Measurements from ENCODE around the gene C14orf93.

The C14orf93 gene

DNA sequence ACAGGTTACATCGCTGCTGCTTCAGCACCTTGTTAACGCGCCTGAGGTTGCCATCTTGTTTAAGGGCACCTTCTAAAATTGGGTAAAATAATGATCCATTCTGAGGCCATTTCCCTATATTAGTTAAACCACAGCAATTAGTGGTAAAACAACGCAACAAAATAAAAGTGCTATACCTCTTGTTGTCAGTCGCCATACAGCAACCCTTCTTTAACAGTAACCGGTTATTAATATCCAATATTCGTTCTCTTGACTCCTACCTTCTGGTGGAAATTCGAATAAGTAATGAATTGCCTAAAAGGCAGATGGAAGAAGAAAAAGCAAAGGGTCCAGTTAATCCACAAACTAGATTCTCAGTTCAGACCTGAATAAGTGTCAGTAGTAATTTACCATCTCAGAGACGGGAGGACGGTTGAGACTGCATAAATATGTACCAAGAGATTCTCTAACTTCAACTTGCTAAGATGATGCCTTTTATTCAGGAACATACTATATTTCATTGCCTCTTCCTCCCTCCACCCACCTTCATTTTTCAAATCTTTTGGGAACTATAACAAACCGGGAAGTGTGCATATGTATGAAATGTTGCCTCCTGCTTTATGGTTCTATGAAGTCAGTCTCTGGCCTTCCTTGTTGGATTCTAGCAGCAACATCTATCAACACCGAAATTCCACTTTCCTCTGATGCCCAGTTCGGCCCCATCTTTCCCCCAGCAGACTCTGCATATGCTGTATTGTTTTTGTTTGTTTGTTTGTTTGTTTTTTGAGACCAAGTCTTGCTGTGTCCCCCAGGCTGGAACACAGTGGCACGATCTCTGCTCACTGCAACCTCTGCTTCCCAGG, 25.6 kb upstream of the C14orf93 start:
- no peak for DNase-seq (ENCODE audit: extremely low spot score)
- TF ChIP-seq TARDBP (IDR thresholded peaks at IDR 0.05) (no peak), ELF4 (IDR thresholded peaks at IDR 0.05) (no peak), ARNT (IDR thresholded peaks at IDR 0.05) (no peak), NFRKB (IDR thresholded peaks at IDR 0.05) (no peak), ZNF384 (IDR thresholded peaks at IDR 0.05) (no peak)
- POLR2A ChIA-PET: interaction anchor here (1.0 to 2.8 kb wide), 3 partner anchors 29 to 52 kb away, joined by 4 to 20 read pairs (median 4); no protein-coding TSS in a partner anchor
- CTCF ChIA-PET: interaction anchor here (0.6 kb wide), 1 partner anchor 198 kb away, joined by 3 read pairs; no protein-coding TSS in a partner anchor

DNA sequence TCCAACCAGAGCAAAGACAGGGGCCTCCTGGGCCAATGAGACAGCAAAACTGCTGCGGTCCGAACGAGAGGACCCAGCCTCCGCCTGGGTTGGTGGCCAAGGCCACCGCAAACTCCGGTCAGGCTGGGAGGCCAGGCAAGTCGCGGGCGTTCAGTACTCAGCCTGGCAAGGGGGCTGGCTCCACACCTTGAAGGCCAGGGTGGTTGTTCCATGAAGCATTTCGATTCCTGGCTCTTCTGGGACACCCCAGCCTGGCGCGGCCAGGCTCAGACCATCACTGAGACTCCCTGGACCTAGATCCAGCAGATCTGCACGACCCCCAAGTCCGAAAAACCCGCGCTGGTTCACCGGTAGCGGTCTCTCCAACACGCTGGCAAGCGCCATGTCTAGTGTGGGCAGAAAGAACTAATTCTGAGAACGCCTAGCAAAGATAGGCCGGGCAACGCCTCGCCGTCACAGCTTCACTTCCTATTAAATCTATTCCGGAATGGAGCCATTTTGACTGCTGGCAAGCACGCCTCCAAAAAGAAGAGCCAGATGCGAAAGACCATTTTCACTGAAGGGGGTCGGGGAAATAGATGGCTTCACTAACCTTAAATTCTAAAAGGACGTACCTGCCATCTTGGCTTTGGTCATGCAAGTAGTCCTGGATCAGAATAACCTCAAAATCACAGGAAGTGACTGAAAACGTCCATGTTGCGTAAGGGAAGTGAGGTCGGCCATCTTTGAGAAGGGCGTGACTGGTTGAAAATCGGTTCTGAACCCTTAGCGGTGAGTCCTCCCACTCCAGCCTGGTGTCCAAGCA, 24.8 kb upstream of the C14orf93 start, which contains the start of gene PSMB5:
TSS of gene PSMB5 (minus strand) at position 403 of the 805 bp plus-strand sequence. CDS start at position 384, 19 bp downstream.
- TF ChIP-seq ELF4 (IDR thresholded peaks at IDR 0.05) (peak; percentile 70), NFRKB (IDR thresholded peaks at IDR 0.05) (peak; percentile 85), L3MBTL2 (conservative IDR thresholded peaks at IDR 0.05) (no peak)
- POLR2A ChIA-PET: interaction anchor here (0.6 to 2.8 kb wide), 7 partner anchors 10 to 262 kb away, joined by 3 to 20 read pairs (median 4); no protein-coding TSS in a partner anchor
- DNase-seq (ENCODE audit: extremely low spot score): peak; percentile 92
- CTCF ChIA-PET: interaction anchor here (1.3 kb wide), 1 partner anchor 48 kb away, joined by 3 read pairs; no protein-coding TSS in a partner anchor

DNA sequence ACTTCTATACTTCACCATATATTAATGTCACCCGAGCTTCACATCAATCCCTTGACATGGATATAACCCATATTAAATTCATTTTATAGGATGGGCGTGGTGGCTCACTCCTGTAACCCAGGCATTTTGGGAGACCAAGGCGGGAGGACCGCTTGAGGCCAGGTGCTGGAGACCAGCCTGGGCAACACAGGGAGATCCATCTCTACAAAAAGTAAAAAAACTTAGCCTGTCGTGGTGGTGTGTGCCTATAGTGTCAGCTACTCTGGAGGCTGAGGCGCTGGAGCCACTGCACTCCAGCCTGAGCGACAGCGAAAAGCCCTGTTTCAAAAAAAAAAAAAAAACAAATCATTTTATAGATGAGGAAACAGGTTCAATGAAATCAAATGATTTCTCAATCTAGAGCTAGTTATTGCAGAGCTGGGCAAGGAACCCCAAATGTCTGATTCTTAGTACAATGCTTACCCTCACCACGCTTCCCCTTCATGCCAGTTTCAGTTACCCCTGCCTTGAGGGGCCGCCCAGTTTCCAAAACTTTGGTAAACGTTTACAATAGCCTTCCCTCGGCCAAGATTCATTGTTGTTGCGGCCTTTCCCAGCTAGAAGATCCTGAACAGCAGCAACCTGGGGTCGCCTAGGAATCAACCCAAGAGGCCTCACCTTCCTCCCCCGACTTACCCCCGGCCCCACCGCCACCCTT, 24.0 kb upstream of the C14orf93 start:
- TF ChIP-seq L3MBTL2 (conservative IDR thresholded peaks at IDR 0.05) (no peak), ARNT (IDR thresholded peaks at IDR 0.05) (no peak)
- ChIA-PET CTCF (interaction anchor here (0.7 to 1.3 kb wide), 2 partner anchors 47 to 76 kb away, joined by 3 to 7 read pairs; no protein-coding TSS in a partner anchor), POLR2A (interaction anchor here (0.6 to 2.8 kb wide), 7 partner anchors 9 to 263 kb away, joined by 3 to 20 read pairs (median 4); no protein-coding TSS in a partner anchor)

DNA sequence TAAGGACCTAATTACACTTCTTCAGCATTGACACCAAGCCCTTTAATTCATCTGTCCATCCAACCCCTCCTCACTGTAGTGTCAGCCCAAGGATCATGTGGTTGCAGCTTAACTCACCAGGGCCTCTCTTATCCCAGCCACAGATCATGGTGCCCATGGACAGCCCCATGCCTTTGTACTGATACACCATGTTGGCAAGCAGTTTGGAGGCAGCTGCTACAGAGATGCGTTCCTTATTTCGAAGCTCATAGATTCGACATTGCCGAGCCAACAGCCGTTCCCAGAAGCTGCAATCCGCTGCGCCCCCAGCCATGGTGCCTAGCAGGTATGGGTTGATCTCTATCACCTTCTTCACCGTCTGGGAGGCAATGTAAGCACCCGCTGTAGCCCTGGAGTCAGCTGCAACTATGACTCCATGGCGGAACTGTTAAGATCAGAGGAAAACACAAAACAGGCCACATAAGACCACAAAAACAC, 23.3 kb upstream of the C14orf93 start:
- TF ChIP-seq ELF4 (IDR thresholded peaks at IDR 0.05) (no peak), SUZ12 (IDR thresholded peaks at IDR 0.05) (no peak), FOXK2 (IDR thresholded peaks at IDR 0.05) (no peak), CTBP1 (IDR thresholded peaks at IDR 0.05; ENCODE audit: borderline replicate concordance) (no peak), TARDBP (IDR thresholded peaks at IDR 0.05) (no peak), NFRKB (IDR thresholded peaks at IDR 0.05) (no peak), LEF1 (IDR thresholded peaks at IDR 0.05; ENCODE audit: borderline replicate concordance) (no peak), ZNF384 (IDR thresholded peaks at IDR 0.05) (no peak), SP1 (IDR thresholded peaks at IDR 0.05) (no peak), FOXA1 (IDR thresholded peaks at IDR 0.05) (no peak), ARNT (IDR thresholded peaks at IDR 0.05) (no peak), BHLHE40 (IDR thresholded peaks at IDR 0.05; ENCODE audit: borderline replicate concordance) (no peak), L3MBTL2 (conservative IDR thresholded peaks at IDR 0.05) (no peak), HDGF (IDR thresholded peaks at IDR 0.05; ENCODE audit: borderline replicate concordance) (no peak), FOXM1 (IDR thresholded peaks at IDR 0.05; ENCODE audit: borderline replicate concordance) (no peak)
- TF ChIP-seq, protein P1, sequence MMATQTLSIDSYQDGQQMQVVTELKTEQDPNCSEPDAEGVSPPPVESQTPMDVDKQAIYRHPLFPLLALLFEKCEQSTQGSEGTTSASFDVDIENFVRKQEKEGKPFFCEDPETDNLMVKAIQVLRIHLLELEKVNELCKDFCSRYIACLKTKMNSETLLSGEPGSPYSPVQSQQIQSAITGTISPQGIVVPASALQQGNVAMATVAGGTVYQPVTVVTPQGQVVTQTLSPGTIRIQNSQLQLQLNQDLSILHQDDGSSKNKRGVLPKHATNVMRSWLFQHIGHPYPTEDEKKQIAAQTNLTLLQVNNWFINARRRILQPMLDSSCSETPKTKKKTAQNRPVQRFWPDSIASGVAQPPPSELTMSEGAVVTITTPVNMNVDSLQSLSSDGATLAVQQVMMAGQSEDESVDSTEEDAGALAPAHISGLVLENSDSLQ (IDR thresholded peaks at IDR 0.05): no peak

More for the DNA sequence above, 24.0 kb upstream of the C14orf93 start:
- no peak for DNase-seq (ENCODE audit: extremely low spot score)

DNA sequence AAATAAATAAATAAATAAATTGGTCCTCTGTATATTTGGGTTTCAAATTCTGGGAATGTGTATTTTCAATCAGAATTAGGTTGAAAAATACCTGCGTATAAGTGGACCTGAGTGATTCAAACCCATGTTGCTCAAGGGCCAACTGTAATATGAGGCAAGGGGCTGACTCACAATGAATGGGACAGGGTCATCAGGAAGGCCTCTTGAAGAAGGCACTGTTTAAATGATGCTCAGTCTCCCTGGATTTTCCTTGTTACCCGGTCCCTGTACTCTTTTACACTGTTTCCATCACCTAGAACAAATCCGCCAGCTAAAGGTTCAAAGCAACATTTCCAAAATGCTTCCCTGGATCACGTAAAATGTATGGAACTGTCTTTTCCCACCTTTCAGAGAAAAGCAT, 21.0 kb upstream of the C14orf93 start:
- DNase-seq (ENCODE audit: extremely low spot score): no peak
- POLR2A ChIA-PET: interaction anchor here (1.7 kb wide), 1 partner anchor 24 kb away, joined by 7 read pairs; no protein-coding TSS in a partner anchor
- CTCF ChIA-PET: interaction anchor here (0.8 to 0.9 kb wide), 2 partner anchors 38 to 45 kb away, joined by 3 read pairs; no protein-coding TSS in a partner anchor
- TF ChIP-seq CTBP1 (IDR thresholded peaks at IDR 0.05; ENCODE audit: borderline replicate concordance): no peak
- no peak for TF ChIP-seq NFRKB (IDR thresholded peaks at IDR 0.05)
- TF ChIP-seq BHLHE40 (IDR thresholded peaks at IDR 0.05; ENCODE audit: borderline replicate concordance): no peak
- TF ChIP-seq ARNT (IDR thresholded peaks at IDR 0.05): no peak
- TF ChIP-seq, protein P1 (IDR thresholded peaks at IDR 0.05): no peak
- TF ChIP-seq LEF1 (IDR thresholded peaks at IDR 0.05; ENCODE audit: borderline replicate concordance): no peak
- no peak for TF ChIP-seq HDGF (IDR thresholded peaks at IDR 0.05; ENCODE audit: borderline replicate concordance)
- TF ChIP-seq FOXM1 (IDR thresholded peaks at IDR 0.05; ENCODE audit: borderline replicate concordance): no peak
- TF ChIP-seq FOXA1 (IDR thresholded peaks at IDR 0.05): no peak
- no peak for TF ChIP-seq SUZ12 (IDR thresholded peaks at IDR 0.05)
- TF ChIP-seq ZNF384 (IDR thresholded peaks at IDR 0.05): no peak
- no peak for TF ChIP-seq SP1 (IDR thresholded peaks at IDR 0.05)
- no peak for TF ChIP-seq ELF4 (IDR thresholded peaks at IDR 0.05)
- TF ChIP-seq TARDBP (IDR thresholded peaks at IDR 0.05): no peak

More for the DNA sequence above, 23.3 kb upstream of the C14orf93 start:
- DNase-seq (ENCODE audit: extremely low spot score): no peak
- ChIA-PET CTCF (interaction anchor here (0.7 kb wide), 1 partner anchor 76 kb away, joined by 7 read pairs; no protein-coding TSS in a partner anchor), POLR2A (interaction anchor here (1.2 to 2.8 kb wide), 3 partner anchors 9 to 38 kb away, joined by 3 to 20 read pairs (median 3); no protein-coding TSS in a partner anchor)
